DOHH2 (cell line): Measurements from ENCODE around the gene TNRC6B.

Experiments used
- H3F3A ChIP-seq: fragments of 200-600 bp; sonication (generic), shearing (Covaris generic); 2 replicates; pipeline ENCODE4 v1.6.0; 2016; ENCODE audit warnings: antibody characterized with exemption, mild to moderate bottlenecking; ENCODE audit not compliant: control insufficient read depth, insufficient read depth
- H3K27ac ChIP-seq: fragments of 200-600 bp; sonication (generic); 2 replicates; pipeline ENCODE4 v1.5.1; 2014; ENCODE audit warnings: low read depth, mild to moderate bottlenecking, low read length, moderate library complexity
- H3K27me3 ChIP-seq: fragments of 200-600 bp; sonication (generic); 2 replicates; pipeline ENCODE4 v1.6.1; 2014; ENCODE audit warnings: mild to moderate bottlenecking, low read length, mixed read lengths; ENCODE audit not compliant: control insufficient read depth
- H3K36me3 ChIP-seq: fragments of 200-600 bp; sonication (generic); 2 replicates; pipeline ENCODE4 v1.6.1; 2014; ENCODE audit warnings: mild to moderate bottlenecking, low read length, moderate library complexity, mixed read lengths; ENCODE audit not compliant: control insufficient read depth
- H3K4me1 ChIP-seq: fragments of 200-600 bp; sonication (generic); 2 replicates; pipeline ENCODE4 v1.6.1; 2014; ENCODE audit warnings: mild to moderate bottlenecking, low read length, mixed read lengths; ENCODE audit not compliant: control insufficient read depth
- H3K4me2 ChIP-seq: fragments of 200-600 bp; sonication (generic); 2 replicates; pipeline ENCODE4 v1.6.0; 2014; ENCODE audit warnings: mild to moderate bottlenecking, low read length, moderate library complexity
- H3K4me3 ChIP-seq: fragments of 200-600 bp; sonication (generic); 2 replicates; pipeline ENCODE4 v1.5.1; 2014; ENCODE audit warnings: mild to moderate bottlenecking, low read length, mixed read lengths
- H3K79me2 ChIP-seq: fragments of 200-600 bp; sonication (generic); 2 replicates; pipeline ENCODE4 v1.6.1; 2014; ENCODE audit warnings: mild to moderate bottlenecking, low read length, mixed read lengths; ENCODE audit not compliant: control insufficient read depth
- H3K9me2 ChIP-seq: fragments of 200-600 bp; sonication (generic); replicated peaks from 2 replicates; pipeline ENCODE4 v1.6.1; 2014; ENCODE audit warnings: mild to moderate bottlenecking, low read length, mixed read lengths; ENCODE audit not compliant: control insufficient read depth
- H3K9me3 ChIP-seq: fragments of 200-600 bp; sonication (generic); 2 replicates; pipeline ENCODE4 v1.6.1; 2014; ENCODE audit warnings: antibody characterized with exemption, low read length, mixed read lengths; ENCODE audit not compliant: control insufficient read depth, insufficient read depth
- H4K20me1 ChIP-seq: fragments of 200-600 bp; sonication (generic); 2 replicates; pipeline ENCODE4 v1.6.0; 2014; ENCODE audit warnings: low read depth, mild to moderate bottlenecking, antibody characterized with exemption, low read length, moderate library complexity; ENCODE audit not compliant: control insufficient read depth, insufficient read depth
- CTCF ChIP-seq: fragments of 200-600 bp; sonication (generic); IDR thresholded peaks from one replicate; pipeline ENCODE4 v1.5.1; 2014; ENCODE audit warnings: antibody characterized with exemption, mild to moderate bottlenecking, low read depth, low read length; ENCODE audit not compliant: poor library complexity, severe bottlenecking
- EZH2phosphoT487 ChIP-seq: fragments of 200-600 bp; sonication (generic); IDR thresholded peaks from 2 replicates; pipeline ENCODE4 v1.6.1; 2017; ENCODE audit warnings: borderline replicate concordance, mild to moderate bottlenecking, antibody characterized with exemption, low read length, moderate library complexity, mixed read lengths

The TNRC6B gene

GRCh38 chr22:40241200-40241763 lies 63.6 kb downstream of the TNRC6B start:
- H3K4me1 ChIP-seq = peaks cover 10% of the 10 kb centered on the region; the same call in 1 of the 2 replicates
- peaks cover 80% of the 10 kb centered on the region for H3K79me2 ChIP-seq

DNA sequence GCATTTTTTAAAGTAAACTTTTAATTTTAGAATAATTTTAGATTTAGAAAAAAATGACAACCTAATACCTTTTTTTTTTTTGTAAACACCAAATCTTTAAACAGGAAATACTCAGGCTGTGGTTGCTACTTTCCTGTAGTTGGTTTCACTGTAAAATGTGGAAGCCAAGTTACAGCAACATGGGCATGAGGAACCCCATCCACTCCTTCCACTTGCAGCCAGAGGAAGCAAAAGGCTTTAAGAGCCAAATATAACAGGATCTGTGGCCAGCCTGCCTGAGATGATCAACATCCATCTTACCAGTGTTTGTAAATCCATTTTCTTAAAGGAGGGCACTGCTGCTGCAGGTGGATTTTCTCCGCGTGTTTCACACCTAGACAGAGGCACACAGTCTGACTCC lies 66.2 kb downstream of the TNRC6B start:
- H3K4me3 ChIP-seq = no peak overlapping the region
- H3K4me2 ChIP-seq = no peak overlapping the region
- H3K36me3 ChIP-seq = peaks cover 16% of the 10 kb centered on the region
- no peaks in the 10 kb centered on the region for H3K27me3 ChIP-seq
- no peaks in the 10 kb centered on the region for H3K9me2 ChIP-seq
- peaks cover 10% of the 10 kb centered on the region; the same call in 1 of the 2 replicates for H3K4me1 ChIP-seq
- peaks cover 64% of the 10 kb centered on the region for H3K79me2 ChIP-seq
- TF ChIP-seq CTCF = no peak
- no peak for TF ChIP-seq EZH2phosphoT487
- H3K27ac ChIP-seq = no peak overlapping the region
- H4K20me1 ChIP-seq = peaks cover 7% of the 10 kb centered on the region; the same call in 1 of the 2 replicates
- no peaks in the 10 kb centered on the region for H3K9me3 ChIP-seq
- no peaks in the 10 kb centered on the region for H3F3A ChIP-seq

More at GRCh38 chr22:40241200-40241763, 63.6 kb downstream of the TNRC6B start:
- Histone ChIP-seq H3K4me3 (no peak overlapping the region), H3K4me2 (no peak overlapping the region), H4K20me1 (peaks cover 14% of the 10 kb centered on the region; the same call in 1 of the 2 replicates), H3K27ac (no peak overlapping the region), H3K9me3 (no peaks in the 10 kb centered on the region), H3K36me3 (peaks cover 7% of the 10 kb centered on the region), H3F3A (no peaks in the 10 kb centered on the region), H3K27me3 (no peaks in the 10 kb centered on the region), H3K9me2 (no peaks in the 10 kb centered on the region)
- no peak for TF ChIP-seq EZH2phosphoT487
- TF ChIP-seq CTCF = no peak

DNA sequence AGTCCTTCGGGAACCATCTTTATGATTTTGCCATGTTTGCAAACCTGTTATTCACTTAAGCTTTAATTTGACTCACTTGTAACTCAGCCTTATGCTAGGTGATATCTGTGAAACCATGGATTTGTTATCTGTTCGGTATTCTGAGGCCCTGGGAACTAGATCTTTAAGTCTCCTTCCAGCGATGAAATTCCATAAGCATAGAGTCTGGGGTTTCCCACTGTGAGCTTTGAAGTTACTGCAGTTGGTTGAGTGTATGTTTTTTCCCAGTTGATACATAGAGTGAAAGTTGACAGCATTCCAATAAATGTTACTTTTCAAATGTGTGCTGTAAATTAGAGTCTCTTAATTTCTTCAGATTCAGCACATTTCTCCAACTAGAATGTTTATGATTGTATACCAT lies 66.9 kb downstream of the TNRC6B start:
- no peak overlapping the region for H3K27ac ChIP-seq
- peaks cover 23% of the 10 kb centered on the region for H3K36me3 ChIP-seq
- no peaks in the 10 kb centered on the region for H3K9me2 ChIP-seq
- no peaks in the 10 kb centered on the region for H3K9me3 ChIP-seq
- peaks cover 64% of the 10 kb centered on the region for H3K79me2 ChIP-seq
- peaks cover 10% of the 10 kb centered on the region; the same call in 1 of the 2 replicates for H3K4me1 ChIP-seq
- no peak overlapping the region for H3K4me3 ChIP-seq
- H3K4me2 ChIP-seq = no peak overlapping the region
- no peaks in the 10 kb centered on the region for H3K27me3 ChIP-seq
- no peaks in the 10 kb centered on the region for H3F3A ChIP-seq
- H4K20me1 ChIP-seq = peaks cover 7% of the 10 kb centered on the region; the same call in 1 of the 2 replicates
- no peak for TF ChIP-seq CTCF
- TF ChIP-seq EZH2phosphoT487 = no peak
